GM19023 (cell line): ENCODE results near the gene ZNF740.
A peak's percentile ranks its signal among the peaks of the same experiment; 100 is the strongest.
"Not testable (repeated sequence)": the region's sequence is repeated elsewhere in the genome, so short reads cannot be mapped to it uniquely, and the experiment has no call there.

Source experiments
- ATAC-seq: cut with Tn5 transposase; IDR thresholded peaks from one replicate; pipeline ENCODE4 v1.9.1; 2021; ENCODE audit warnings: mild to moderate bottlenecking, moderate library complexity; ENCODE audit not compliant: unreplicated experiment

The ZNF740 gene

GRCh38 chr12:53193985-53194716, 13.6 kb downstream of the ZNF740 start:
- ATAC-seq, result no peak

- no peak for ATAC-seq
These were observed 14.5 kb downstream of the ZNF740 start for GRCh38 chr12:53194973-53195372.

- ATAC-seq, result no peak
These were observed 15.2 kb downstream of the ZNF740 start for GRCh38 chr12:53195516-53196420.

GRCh38 chr12:53196486-53196885, 16.0 kb downstream of the ZNF740 start:
- ATAC-seq, result no peak

GRCh38 chr12:53197011-53197640, 16.6 kb downstream of the ZNF740 start:
- no peak for ATAC-seq

GRCh38 chr12:53198486-53199110, 18.1 kb downstream of the ZNF740 start:
- no peak for ATAC-seq

- no peak for ATAC-seq
These were observed 19.2 kb downstream of the ZNF740 start for GRCh38 chr12:53199700-53200099.

- ATAC-seq, result no peak
These were observed 19.6 kb downstream of the ZNF740 start for GRCh38 chr12:53200107-53200457.

GRCh38 chr12:53200458-53201176, 20.1 kb downstream of the ZNF740 start:
- peak; percentile 43 for ATAC-seq

GRCh38 chr12:53201177-53201541, 20.6 kb downstream of the ZNF740 start:
- ATAC-seq, result no peak

GRCh38 chr12:53201639-53202038, 21.1 kb downstream of the ZNF740 start:
- ATAC-seq, result no peak

GRCh38 chr12:53202316-53202715, 21.8 kb downstream of the ZNF740 start:
- not testable (repeated sequence) for ATAC-seq

GRCh38 chr12:53204351-53204750, 23.8 kb downstream of the ZNF740 start:
- ATAC-seq, result no peak

- ATAC-seq, result peak; percentile 69
These were observed 25.4 kb downstream of the ZNF740 start for GRCh38 chr12:53205747-53206419.

- ATAC-seq, result no peak
These were observed 26.5 kb downstream of the ZNF740 start, which contains the start of gene ITGB7 for GRCh38 chr12:53207042-53207441. TSS of gene ITGB7 (minus strand) at chr12:53207251. CDS start at chr12:53200443, 6,808 bp downstream.

GRCh38 chr12:53208435-53208834, 27.9 kb downstream of the ZNF740 start:
- ATAC-seq, result no peak

GRCh38 chr12:53208877-53209463, 28.4 kb downstream of the ZNF740 start:
- ATAC-seq, result peak; percentile 37

GRCh38 chr12:53210843-53211242, 30.3 kb downstream of the ZNF740 start:
- ATAC-seq, result no peak
